ENCODE data around the gene CCDC107.

CCDC107 gene

GRCh38 chr9:35708146-35708545 is 50.1 kb downstream of the CCDC107 start:
- DNase-seq, result no peak

GRCh38 chr9:35710818-35711500 is 52.9 kb downstream of the CCDC107 start:
- DNase-seq, result no peak

All from activated CD4-positive, alpha-beta T cell treated with anti-CD3 and anti-CD28 coated beads, Interleukin-2, Interleukin-6, amounts not matched to agents 100 ng/mL and 50 ng/mL, durations not matched to agents 16 hours and 8 hours (primary cell).